Breast epithelium (tissue), 3 donors: ENCODE data around the gene TAS2R31.

ENCODE experiments used
- CTCF ChIP-seq, 3 donors: fragments of 450-650 bp; IDR thresholded peaks; one replicate each; pipeline ENCODE4 v1.5.1; 2016 to 2017; ENCODE audit warnings: antibody characterized with exemption in 3 of 3, mild to moderate bottlenecking in 3 of 3, moderate library complexity in 3 of 3
- POLR2AphosphoS5 ChIP-seq, 3 donors: sonication (generic); formaldehyde crosslinking; IDR thresholded peaks; one replicate each; pipeline ENCODE4 v1.6.1; 2017; ENCODE audit warnings: antibody characterized with exemption in 3 of 3

GRCh38 chr12:11016937-11017336 lies 14.3 kb downstream of the TAS2R31 start:
- TF ChIP-seq CTCF (IDR thresholded peaks at IDR 0.05) (no peak), POLR2AphosphoS5 (IDR thresholded peaks at IDR 0.05) (no peak)
